NCI-H1436 treated with DMSO at 0.1 percent for 48 hours (cell line): ENCODE measurements around the gene ADAM11.
"Not testable (repeated sequence)": the region's sequence is repeated elsewhere in the genome, so short reads cannot be mapped to it uniquely, and the experiment has no call there.

ENCODE experiments used
- DNase-seq: peaks from one replicate; lab custom pipeline; 2025; lab: John Stamatoyannopoulos, UW

The ADAM11 gene, protein sequence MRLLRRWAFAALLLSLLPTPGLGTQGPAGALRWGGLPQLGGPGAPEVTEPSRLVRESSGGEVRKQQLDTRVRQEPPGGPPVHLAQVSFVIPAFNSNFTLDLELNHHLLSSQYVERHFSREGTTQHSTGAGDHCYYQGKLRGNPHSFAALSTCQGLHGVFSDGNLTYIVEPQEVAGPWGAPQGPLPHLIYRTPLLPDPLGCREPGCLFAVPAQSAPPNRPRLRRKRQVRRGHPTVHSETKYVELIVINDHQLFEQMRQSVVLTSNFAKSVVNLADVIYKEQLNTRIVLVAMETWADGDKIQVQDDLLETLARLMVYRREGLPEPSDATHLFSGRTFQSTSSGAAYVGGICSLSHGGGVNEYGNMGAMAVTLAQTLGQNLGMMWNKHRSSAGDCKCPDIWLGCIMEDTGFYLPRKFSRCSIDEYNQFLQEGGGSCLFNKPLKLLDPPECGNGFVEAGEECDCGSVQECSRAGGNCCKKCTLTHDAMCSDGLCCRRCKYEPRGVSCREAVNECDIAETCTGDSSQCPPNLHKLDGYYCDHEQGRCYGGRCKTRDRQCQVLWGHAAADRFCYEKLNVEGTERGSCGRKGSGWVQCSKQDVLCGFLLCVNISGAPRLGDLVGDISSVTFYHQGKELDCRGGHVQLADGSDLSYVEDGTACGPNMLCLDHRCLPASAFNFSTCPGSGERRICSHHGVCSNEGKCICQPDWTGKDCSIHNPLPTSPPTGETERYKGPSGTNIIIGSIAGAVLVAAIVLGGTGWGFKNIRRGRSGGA

DNA sequence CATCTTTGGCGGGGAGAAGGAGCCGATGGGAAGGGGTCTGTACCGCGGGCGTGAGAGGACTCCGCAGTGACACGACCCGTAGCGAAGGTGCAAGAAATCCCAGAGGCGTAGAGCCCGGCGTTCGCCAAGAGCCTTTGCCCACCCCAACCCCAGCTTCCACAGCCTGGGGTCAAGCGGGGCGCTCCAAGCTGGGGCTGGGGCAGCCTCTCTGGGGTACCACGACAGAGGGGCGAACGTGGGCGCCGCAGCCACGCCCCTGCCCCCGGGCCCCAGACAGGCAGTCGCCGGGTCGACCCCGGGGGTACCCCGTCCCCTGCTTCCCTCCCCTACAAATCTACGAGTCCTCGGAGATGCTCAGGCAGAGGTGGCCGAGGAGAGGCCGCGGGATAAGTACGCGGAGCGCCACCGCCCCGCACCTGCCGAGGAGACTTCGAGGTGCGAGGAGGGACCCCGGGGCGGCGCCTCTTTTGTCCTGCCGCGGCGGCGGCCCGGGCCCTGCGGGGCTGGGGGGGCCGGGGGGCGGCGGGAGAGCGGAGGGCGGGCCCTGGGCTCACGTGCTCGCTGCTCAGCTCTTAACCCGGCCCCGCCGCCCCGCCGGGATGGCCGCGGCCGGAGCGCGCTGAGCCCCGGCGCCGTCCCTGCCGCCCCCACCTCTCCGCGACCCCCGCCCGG, at the start of gene ADAM11:
TSS of gene ADAM11 (plus strand) at position 575 of the 672 bp plus-strand sequence. CDS start 212 bp downstream, outside the sequence.
- DNase-seq, result no peak

DNA sequence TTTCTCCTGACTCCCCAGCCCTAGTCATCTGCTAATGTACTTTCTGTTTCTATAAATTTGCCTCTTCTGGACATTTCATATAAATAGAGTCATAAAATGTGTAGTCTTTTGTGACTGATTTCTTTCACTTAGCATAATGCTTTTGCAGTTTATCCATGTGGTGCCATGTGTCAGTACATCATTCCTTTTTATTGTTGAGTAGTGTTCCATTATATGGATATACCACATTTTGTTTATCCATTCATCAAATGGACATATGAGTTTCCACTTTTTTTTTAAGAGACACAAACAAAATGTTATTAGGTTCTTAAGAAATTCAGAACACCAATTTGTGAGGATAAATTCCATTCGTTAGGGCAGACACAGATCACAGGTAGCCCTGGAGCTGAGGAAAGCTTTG, 39.3 kb upstream of the ADAM11 start:
- no peak for DNase-seq

DNA sequence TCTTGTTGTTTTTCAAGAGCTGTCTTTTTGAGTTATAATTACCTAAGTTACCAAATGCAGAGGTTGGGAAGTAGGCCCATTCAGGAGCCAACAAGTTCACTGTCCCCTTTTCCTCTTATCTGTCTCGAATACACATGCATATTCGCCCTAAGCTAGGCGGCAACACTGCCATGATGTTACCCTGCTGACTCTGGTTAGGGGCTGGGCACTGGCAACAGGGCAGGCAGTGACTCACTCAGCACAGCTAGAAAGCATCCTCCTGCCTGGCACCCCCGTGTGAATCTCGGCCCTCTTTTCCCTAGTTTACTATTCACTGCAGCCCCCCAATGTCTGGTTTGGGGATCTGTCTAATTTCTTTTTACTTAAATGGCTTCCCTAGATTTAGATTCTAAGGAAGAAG, 36.5 kb upstream of the ADAM11 start:
- DNase-seq, result no peak

DNA sequence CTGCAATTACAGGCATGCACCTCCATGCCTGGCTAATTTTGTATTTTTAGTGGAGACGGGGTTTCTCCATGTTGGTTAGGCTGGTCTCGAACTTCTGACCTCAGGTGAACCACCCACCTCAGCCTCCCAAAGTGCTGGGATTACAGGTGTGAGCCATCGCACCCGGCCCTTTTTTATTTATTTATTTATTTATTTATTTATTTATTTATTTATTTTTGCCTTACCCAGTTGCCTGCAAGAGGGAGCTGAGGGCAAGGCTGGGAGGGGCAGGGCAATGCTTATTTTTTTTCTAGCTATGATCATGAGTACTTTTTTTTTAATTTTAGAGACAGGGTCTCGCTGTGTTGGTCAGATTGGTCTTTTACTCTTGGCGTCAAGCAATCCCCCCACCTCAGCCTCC, 32.7 kb upstream of the ADAM11 start:
- not testable (repeated sequence) for DNase-seq

DNA sequence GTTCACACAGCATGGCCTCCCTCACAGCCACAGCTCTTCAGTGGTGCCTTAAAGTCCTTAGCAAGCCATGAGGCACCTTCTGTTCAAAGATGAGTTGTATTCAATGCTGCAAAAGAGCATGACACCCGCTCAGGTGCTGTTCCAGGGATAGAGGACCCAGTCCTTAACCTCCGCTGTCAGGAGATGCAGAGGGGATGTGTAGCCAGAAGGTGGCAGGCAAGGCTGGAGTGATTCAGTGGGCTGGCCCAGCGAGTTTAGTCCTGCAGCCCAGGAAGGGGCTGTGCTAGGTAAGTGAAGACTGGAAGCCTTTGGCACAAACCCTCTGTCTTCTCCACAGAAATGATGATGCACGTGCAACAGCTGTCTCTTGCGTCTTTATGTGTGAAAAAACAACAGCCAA, 25.0 kb upstream of the ADAM11 start:
- no peak for DNase-seq

DNA sequence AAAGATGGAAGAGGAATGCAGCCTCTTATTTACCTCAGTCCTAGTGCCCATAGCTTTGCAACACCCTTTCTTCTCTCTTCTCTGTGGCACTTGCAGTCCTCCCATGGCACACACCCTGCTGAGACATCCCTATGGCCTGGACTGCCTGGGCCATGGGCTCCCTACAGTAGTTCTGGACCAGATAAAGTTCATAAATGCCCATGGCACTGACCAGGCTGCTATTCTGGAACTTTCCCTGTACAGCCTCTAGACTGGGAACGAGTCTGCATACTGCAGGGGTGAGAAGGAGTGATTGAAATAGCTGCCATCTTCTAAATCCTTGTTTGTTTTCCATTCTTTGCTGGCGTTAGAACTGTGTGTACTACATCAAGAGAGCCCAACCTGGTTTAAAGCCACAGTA, 24.5 kb upstream of the ADAM11 start:
- DNase-seq, result no peak

DNA sequence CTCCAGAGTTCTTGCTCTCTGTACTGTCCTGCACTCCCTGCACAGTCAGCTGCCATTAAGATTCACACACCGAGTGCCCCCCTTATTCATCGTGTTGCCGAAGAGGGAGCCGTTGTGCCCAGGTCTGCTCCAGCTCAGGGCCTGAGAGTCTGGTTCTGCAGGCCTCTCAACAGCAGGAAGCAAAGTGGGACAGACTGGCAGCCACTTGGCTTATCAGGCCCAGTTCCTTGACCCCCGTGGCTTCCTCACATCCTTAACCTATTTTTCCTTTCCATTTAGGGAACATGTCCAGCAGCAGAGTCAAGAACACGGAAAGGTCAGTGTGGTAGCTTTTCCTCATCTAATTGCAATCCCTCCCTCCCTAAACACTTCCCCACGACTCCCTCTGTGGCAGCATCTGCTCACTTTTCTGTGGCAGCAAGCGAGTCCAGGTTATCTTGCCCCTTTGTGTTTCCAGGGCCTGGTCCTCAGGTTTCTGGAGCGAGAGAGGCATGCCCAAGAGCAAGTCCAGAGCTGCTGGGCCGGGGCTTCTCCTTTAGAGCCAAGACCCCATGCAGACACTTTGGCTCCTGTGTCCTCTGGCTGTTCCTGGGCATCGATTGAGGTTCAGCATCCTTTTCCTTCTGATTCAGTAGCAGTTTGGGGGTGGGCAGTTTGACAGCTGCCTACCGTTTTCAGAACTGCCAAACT, 22.1 kb upstream of the ADAM11 start:
- DNase-seq, result no peak

DNA sequence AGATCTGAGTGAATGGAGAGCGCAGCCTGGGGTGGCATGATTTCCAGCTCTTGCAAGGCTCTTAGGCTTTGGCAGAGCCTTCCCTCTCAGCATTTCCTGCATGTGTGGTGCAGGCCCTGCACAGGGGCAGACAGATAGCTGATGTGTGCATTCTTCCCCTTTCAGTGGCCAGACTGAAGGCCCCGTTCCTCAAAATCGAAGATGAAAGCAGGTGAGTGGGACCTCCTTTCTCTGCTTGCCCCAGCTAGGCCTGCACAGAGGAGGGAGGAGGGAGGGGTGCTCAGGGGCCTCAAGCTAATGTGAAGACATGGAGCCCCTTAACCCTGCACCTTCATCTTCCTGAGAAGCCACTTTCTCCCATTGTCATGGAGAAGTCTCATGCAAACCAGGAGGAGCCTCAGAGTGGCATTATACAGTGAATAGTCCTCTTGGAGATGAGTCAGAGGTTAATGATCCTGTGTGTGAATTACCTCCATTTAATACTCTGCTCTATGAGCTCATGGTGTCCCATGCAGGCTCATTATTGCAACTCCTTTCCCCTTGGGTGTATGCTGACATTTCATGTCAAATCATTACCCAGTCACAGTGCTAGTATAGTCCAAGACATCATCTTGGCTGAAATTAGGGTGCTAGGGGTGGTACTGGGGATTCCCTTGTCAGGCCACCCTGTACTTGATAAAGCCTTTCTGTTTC, 20.4 kb upstream of the ADAM11 start:
- no peak for DNase-seq

DNA sequence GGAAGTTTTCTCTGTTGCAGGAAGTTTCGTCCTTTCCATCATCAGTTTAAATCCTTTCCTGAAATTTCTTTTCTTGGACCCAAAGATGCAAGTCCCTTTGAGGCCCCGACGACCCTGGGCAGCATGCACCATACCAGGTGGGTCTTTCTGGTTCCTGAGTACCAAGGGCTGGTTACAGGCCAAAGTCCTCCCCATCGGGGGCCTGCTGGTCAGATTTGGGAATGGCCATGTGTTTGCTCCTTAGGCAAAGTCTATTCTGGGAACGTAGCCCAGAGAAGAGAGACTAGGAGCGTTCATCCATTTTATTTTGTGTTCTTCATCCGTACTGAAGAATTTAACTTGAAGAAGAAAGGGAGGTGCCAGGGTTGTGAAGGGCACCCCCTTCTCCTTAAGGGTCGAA, 17.5 kb upstream of the ADAM11 start:
- DNase-seq, result no peak

DNA sequence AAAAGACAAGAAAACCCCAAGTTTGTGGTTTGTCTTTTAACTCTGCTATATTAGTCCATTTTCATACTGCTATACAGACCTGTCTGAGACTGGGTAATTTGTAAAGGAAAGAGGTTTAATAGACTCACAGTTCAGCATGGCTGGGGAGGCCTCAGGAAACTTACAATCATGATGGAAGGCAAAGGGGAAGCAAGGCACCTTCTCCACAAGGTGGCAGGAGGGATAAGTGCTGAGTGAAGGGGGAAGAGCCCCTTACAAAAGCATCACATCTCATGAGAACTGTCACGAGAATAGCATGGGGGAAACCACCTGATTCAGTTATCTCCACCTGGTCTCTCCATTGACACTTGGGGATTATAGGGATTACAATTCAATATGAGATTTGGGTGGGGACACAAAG, 13.5 kb upstream of the ADAM11 start:
- DNase-seq, result no peak

DNA sequence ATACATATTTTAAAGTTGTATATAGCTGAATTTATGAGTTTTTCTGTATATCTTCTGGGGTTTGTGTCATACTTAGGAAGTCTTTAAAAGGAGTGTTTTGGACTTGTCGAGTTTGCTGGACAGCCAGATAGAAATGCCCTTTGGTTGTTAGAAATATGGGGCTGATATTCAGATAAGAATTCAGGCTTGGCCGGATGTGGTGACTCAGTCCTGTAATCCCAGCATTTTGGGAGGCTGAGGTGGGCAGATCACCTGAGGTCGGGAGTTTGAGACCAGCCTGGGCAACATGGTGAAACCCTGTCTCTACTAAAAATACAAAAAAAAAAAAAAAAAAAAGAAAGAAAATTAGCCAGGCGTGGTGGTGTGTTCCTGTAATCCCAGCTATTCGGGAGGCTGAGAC, 13.1 kb upstream of the ADAM11 start:
- not testable (repeated sequence) for DNase-seq

DNA sequence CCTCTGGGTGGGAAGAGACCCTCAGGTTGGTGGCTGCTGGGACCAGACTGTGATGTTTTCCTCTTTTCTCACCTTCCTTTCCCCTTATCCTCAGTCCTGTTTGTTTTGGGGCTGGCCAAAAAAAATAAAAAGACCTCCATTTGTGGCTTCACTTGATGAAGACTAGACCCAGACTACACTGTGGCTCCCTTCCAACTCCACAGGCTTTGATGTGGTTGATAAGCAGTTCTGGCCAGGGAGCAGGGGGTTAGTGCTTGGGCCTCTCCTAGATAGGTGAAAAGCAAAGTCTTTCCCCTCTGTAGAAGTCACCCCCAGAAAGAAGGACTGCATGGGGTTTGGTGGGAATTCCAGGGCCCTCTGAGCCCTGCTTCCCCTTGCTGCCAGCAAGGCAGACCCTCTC, 11.2 kb upstream of the ADAM11 start:
- DNase-seq, result no peak

DNA sequence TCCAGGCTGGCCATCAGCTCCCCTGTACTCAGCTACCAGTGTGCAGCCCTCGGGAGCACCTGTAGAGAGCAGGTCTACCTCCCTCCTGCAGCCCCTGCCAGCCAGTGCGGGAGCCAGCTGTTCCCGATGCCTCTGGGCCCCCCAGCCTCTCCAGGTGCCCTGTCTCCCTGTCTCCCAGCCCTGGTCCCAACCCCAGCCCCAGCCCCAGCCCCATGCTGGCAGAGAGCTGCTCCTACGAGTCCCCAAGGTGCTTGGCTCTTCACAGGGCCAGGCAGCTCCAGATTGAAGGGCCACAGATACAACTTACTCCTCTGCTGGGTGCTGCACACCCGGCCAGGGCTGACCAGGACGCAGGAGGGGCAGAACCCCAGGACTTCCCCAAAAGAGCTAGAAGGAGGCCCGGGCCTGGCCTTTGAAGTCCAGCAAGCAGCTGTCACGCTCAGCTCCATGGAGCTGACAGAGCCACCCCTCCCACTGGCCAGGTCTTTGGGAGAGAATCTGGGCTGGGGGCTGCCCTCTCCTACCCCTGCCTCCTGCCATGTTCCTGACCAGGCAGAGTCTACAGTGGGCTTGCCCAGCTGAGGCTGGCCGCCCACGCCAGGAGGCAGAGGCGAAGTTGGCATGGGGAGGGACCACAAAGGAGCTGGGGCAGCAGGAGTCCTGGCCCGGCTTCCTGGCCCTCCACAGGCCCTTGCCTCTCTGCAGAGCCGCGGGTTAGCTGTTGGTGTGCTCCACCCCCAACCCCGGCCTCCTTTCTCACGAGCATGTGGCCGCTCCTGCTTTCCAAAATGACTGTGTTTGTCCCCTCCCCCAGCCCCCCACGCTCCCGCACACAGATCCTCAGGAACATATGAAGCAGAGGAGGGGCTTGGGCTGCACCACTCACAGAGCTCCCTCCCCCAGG, 9.5 kb upstream of the ADAM11 start:
- no peak for DNase-seq

DNA sequence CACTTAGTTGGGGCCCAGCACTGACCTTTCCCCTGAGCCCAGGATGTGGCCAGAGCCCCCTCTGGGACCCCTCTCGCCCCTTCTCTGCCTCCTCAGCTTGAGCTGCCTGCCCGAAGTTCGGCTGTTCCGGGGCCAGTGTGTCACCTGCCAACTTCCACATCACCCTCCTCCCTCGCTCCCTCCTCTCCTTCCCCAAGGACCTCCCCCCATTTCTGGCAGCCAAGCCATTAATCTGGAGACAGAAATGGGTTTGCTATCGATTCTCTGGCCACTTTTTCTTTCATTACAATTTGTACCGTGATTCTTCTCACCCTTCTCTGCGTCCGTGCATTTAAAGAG, 8.8 kb upstream of the ADAM11 start:
- DNase-seq, result no peak

DNA sequence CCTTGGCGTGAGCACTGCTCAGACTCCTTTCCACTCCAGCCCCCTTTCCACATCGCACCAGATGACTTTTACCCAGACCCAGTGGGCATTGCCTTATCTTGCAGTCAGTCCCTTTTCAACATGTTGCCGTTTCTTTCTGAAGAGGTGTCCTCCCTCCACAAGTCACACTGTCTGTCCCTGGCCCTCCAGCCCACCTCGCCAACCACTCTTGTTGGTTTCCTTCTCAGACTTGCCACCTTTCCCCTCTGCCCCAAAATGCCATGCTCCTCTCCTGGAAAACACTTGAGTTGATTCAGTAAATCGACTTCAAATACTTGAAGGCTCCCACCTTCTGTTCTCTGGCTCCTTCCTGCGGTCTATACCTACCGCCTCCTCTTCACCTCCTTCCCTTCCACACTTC, 7.5 kb upstream of the ADAM11 start:
- no peak for DNase-seq

DNA sequence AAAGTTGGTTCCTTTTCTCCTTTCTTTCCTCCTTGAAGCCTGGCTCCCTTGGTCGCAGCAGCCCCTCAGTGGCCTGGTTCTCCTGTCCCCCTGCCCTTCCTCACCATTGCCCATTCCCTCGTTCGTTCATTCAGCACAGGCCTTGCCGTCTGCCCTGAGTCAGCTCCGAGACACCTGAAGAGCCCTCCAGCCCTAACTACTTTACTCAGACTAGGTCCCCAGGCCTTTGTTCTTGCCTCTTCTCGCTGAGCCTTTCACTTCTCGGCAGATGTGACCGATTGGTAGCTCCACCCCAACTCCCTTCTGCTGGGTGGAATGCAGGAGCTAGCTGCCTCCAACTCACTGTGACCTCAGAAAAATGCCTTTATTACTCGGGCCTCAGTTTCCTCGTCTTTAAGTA, 7.0 kb upstream of the ADAM11 start:
- DNase-seq, result no peak

DNA sequence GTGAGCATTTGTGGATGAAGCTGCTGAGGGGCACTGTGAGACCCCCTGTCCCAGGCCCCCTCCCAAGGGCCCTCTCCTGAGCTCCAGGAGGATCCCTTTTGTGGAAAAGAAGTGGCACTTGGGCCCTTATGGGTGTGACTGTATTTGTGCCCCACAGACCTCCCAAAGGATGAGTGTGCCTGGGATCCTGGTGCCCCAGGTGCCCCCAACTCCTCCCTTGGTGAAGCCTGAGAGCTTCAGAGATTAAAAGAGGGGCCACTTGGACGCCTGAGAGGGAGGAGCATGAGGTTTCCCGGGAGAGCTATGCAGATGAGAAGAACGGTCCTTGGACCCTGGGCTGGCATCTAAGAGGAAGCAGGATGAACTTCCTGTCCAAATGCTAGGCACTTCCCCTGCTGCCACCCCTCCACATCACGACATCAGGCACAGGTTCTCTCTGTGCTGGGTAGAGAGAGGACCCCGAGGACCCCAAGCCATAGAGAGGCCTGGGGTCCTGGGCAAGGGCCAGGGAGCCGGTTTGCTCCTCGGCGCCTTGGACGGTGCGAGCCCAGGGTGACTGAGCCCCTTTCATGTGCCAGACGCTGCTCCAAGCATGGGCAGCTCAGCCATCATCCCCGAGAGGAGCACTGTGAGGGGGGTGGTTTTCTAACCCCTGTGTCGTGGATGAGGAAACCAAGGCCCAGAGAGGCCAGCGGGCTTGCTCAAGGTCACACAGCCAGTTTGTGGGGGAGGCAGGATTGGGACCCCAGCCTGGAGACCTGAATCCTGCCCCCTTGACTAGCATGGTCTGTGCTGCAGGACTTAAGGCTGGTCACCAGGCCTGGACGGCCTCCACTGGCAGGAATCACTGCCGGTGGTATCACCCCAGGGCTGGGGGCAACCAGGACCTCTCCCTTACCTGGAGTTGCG, 5.6 kb upstream of the ADAM11 start:
- DNase-seq, result no peak

DNA sequence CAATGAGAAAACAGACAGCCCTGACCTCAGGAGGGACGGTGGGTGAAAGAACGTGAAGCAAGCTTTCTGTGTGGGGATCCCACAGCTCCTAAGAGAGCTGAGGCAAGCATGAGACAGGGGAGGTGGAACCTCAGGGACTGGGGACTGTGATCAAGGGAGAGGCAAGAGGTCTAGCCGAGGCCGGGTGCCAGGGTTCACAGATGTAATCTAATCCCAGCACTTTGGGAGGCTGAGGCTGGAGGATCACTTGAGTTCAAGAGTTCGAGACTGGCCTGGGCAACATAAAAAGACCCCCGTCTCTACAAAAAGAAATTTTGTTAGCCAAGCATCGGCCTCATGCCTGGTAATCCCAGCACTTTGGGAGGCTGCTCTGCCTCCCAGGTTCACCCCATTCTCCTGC, 4.5 kb upstream of the ADAM11 start:
- no peak for DNase-seq

DNA sequence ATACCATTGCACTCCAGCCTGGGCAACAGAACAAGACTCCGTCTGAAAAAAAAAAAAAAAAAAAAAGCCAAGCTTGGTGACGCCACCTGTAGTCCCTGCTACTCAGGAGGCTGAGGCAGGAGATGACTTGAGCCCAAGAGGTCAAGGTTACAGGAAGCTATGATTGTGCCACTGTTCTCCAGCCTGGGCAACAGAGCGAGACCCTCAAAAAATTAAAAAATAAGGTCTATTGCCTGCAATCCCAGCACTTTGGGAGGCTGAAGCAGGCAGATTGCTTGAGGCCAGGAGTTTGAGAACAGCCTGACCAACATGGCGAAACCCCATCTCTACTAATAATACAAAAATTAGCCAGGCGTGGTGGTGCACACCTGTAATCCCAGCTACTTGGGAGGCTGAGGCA, 3.6 kb upstream of the ADAM11 start:
- not testable (repeated sequence) for DNase-seq
